ENCODE measurements around the gene SLC22A17. TPM values are rescaled to one million over a fixed set of nuclear protein-coding genes. Genes with fewer than 3 reads are reported as not detected.

The SLC22A17 gene
- total and polyA plus RNA-seq, 9 of the 15 experiments (the other 6 are each of a cell fraction or from before 2014, with no cell fraction given) = 0.07 to 0.09 TPM; not detected in 7

DNA sequence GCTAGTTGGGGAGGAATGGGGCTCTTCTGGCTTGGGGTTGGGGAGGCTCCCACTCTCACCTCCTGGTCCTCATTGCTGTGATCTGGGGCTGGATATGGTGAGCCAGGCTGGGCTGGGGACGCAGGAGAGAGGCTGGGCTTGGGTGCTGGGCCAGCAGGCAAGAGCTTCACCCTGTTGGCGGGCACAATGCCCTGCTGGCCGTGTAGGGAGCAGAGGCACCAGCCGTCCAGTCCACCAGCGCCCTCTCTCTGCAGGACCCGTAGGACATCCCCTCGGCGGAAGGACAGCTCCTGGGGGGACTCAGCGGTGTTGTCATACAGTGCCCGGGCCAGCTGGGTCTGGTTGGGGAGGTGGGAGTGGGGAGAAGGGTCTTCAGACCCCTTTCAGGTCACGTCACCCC is 7.8 kb upstream of the SLC22A17 start:
- FAIRE-seq (no peak), DNase-seq (ENCODE audit: extremely low read depth in 1 of 4, low spot score in 3 of 4) (peak; percentile 14 to 50 (median 30)), ATAC-seq (peak; percentile 80)
- no peak overlapping the region for H3K4me3 ChIP-seq
- H3K9me1 ChIP-seq (ENCODE audit: control insufficient read depth, insufficient read depth, low read length) = no peaks in the 10 kb centered on the region
- H4K20me1 ChIP-seq (replicated peaks; ENCODE audit: control insufficient read depth, insufficient read depth, low read length) = no peaks in the 10 kb centered on the region; the same call in 1 of the 2 replicates
- BruUV-seq (replicated peaks) = no TSS peak
- in situ Hi-C loops (cut with MboI) = no loop called here
- CTCF ChIA-PET (ENCODE audit: low intra/inter-chr PET ratio) = interaction anchor here (1.2 kb wide), 1 partner anchor 95 kb away, joined by 3 read pairs; no protein-coding TSS in a partner anchor
- intact Hi-C loops (cut with micrococcal nuclease) = loop anchor here (2.0 kb wide), 1 partner anchor 32 kb away; no protein-coding TSS in a partner anchor
- no peak overlapping the region for H2AFZ ChIP-seq (ENCODE audit: low read depth, low read length)
- no peak overlapping the region for H3K27ac ChIP-seq (ENCODE audit: extremely low read depth, low read depth, low read length)
- H3K9me3 ChIP-seq (replicated peaks; ENCODE audit: control insufficient read depth, insufficient read depth, low read depth, low read length) = no peaks in the 10 kb centered on the region
- H3K79me2 ChIP-seq (ENCODE audit: control insufficient read depth, insufficient read depth, low read length) = no peaks in the 10 kb centered on the region
- WGBS (ENCODE audit: insufficient coverage, low coverage, missing lambda C conversion rate) = 13% methylated on average over 11 of the region's 11 CpGs
- H3K36me3 ChIP-seq (ENCODE audit: control insufficient read depth, insufficient read depth, low read length) = no peaks in the 10 kb centered on the region
- 0 out of 4 replicates have a peak overlapping the region, but pooled peaks of 1 of the 2 experiments have one; percentile 28 for H3K9ac ChIP-seq (ENCODE audit: insufficient read depth in 1 of 2, low read depth in 2 of 2, low read length in 2 of 2)
- peaks cover 6 to 62% of the 10 kb centered on the region in 2 experiments; a peak in 4 of 5 replicates for H3K27me3 ChIP-seq (ENCODE audit: control insufficient read depth in 2 of 2, insufficient read depth in 2 of 2, low read length in 2 of 2)
- H3K4me1 ChIP-seq (replicated peaks in 1 of 2; ENCODE audit: control insufficient read depth in 2 of 2, insufficient read depth in 2 of 2, low read length in 2 of 2) = peaks cover 0 to 13% of the 10 kb centered on the region in 2 experiments; a peak in 3 of 5 replicates
- no peak overlapping the region for H3K4me2 ChIP-seq (ENCODE audit: insufficient read depth, low read length)
- POLR2A ChIA-PET = interaction anchor here (0.6 to 1.4 kb wide), 4 partner anchors 39 to 184 kb away, joined by 3 to 5 read pairs (median 4); partner anchors contain the start of gene PABPN1
- TF ChIP-seq, protein P1, sequence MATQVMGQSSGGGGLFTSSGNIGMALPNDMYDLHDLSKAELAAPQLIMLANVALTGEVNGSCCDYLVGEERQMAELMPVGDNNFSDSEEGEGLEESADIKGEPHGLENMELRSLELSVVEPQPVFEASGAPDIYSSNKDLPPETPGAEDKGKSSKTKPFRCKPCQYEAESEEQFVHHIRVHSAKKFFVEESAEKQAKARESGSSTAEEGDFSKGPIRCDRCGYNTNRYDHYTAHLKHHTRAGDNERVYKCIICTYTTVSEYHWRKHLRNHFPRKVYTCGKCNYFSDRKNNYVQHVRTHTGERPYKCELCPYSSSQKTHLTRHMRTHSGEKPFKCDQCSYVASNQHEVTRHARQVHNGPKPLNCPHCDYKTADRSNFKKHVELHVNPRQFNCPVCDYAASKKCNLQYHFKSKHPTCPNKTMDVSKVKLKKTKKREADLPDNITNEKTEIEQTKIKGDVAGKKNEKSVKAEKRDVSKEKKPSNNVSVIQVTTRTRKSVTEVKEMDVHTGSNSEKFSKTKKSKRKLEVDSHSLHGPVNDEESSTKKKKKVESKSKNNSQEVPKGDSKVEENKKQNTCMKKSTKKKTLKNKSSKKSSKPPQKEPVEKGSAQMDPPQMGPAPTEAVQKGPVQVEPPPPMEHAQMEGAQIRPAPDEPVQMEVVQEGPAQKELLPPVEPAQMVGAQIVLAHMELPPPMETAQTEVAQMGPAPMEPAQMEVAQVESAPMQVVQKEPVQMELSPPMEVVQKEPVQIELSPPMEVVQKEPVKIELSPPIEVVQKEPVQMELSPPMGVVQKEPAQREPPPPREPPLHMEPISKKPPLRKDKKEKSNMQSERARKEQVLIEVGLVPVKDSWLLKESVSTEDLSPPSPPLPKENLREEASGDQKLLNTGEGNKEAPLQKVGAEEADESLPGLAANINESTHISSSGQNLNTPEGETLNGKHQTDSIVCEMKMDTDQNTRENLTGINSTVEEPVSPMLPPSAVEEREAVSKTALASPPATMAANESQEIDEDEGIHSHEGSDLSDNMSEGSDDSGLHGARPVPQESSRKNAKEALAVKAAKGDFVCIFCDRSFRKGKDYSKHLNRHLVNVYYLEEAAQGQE (IDR thresholded peaks at IDR 0.05; ENCODE audit: borderline replicate concordance) = peak; percentile 33; the same call in 1 of the 2 replicates
- TF ChIP-seq, protein P1 (CRISPR knock-in tag; IDR thresholded peaks at IDR 0.05; ENCODE audit: low read depth) = no peak
- TF ChIP-seq CBFA2T3 (IDR thresholded peaks at IDR 0.05) = no peak
- no peak for TF ChIP-seq ZNF280A (IDR thresholded peaks at IDR 0.05; ENCODE audit: low read depth, partially characterized antibody)
- TF ChIP-seq TAF15 (IDR thresholded peaks at IDR 0.05; ENCODE audit: low read depth, low read length) = no peak
- TF ChIP-seq MEF2A (IDR thresholded peaks at IDR 0.05; ENCODE audit: control insufficient read depth, low read depth, low read length) = no peak
- TF ChIP-seq CTCF (IDR thresholded peaks at IDR 0.05 in 2 of 3, conservative IDR thresholded peaks at IDR 0.05 in 1 of 3; ENCODE audit: insufficient read depth in 2 of 3, low read depth in 1 of 3, low read length in 3 of 3) = peak; percentile 51 to 77 (median 52)
- no peak for TF ChIP-seq JUN (IDR thresholded peaks at IDR 0.05; ENCODE audit: borderline replicate concordance, low read depth, low read length)
- TF ChIP-seq JUN (CRISPR knock-in tag; IDR thresholded peaks at IDR 0.05; ENCODE audit: borderline replicate concordance) = no peak
- TF ChIP-seq RAD21 (CRISPR knock-in tag; conservative IDR thresholded peaks at IDR 0.05 in 1 of 2, IDR thresholded peaks at IDR 0.05 in 1 of 2) = peak in 1 of 2 experiments; percentile 46; a peak in 2 of 4 replicates
